Measurements from ENCODE around the gene LYZL6. TPM values are rescaled to one million over a fixed set of nuclear protein-coding genes. Genes with fewer than 3 reads are reported as not detected.

The LYZL6 gene
- total and polyA plus RNA-seq, 2 experiments from 2014 or later, result not detected

DNA sequence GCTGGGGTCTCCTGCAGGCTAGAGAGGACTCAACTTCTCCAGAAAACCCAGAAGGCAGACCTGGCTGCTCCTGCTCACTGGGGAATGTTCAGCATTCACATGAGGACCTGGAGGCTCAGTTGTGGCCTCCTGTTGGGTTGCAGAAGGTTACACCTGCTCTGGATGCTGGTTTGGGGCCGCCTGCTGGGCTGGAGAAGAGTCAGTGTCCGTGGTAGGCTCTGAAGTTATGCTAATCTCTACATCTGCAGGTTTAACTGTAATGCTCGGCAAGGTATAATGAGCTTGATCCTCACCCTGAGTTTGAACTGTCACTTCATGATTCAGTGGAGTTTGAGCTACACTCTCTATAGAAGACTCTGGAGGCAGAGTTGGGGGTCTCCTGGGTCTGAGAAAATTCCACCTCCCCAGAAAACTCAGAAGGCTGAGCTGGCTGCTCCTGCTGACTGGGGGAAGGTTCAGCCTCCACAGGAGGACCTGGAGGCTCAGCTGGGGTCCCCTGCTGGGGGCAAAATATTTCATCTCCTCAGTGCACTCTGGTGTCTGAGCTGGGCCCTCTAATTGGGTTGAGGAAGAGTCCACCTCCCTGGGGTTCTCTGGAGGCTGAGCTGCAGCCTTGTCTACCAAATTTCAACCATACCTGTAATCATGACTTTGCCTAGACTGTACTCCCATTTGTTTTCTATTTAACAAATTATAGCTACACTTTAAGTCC, 36.4 kb downstream of the LYZL6 start:
- H3K4me3 ChIP-seq, result no peak overlapping the region
- H3K4me1 ChIP-seq (ENCODE audit: low read depth), result no peaks in the 10 kb centered on the region
- no peak overlapping the region for H3K27ac ChIP-seq
- no peaks in the 10 kb centered on the region for H3K27me3 ChIP-seq
- no peaks in the 10 kb centered on the region for H3K9me3 ChIP-seq (ENCODE audit: low read depth)
- no peak for DNase-seq (ENCODE audit: low read depth in 1 of 2, low spot score in 1 of 2)
- H3K36me3 ChIP-seq, result no peaks in the 10 kb centered on the region
- TF ChIP-seq, protein P1, sequence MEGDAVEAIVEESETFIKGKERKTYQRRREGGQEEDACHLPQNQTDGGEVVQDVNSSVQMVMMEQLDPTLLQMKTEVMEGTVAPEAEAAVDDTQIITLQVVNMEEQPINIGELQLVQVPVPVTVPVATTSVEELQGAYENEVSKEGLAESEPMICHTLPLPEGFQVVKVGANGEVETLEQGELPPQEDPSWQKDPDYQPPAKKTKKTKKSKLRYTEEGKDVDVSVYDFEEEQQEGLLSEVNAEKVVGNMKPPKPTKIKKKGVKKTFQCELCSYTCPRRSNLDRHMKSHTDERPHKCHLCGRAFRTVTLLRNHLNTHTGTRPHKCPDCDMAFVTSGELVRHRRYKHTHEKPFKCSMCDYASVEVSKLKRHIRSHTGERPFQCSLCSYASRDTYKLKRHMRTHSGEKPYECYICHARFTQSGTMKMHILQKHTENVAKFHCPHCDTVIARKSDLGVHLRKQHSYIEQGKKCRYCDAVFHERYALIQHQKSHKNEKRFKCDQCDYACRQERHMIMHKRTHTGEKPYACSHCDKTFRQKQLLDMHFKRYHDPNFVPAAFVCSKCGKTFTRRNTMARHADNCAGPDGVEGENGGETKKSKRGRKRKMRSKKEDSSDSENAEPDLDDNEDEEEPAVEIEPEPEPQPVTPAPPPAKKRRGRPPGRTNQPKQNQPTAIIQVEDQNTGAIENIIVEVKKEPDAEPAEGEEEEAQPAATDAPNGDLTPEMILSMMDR (IDR thresholded peaks at IDR 0.05; ENCODE audit: low read depth, low read length), result no peak

DNA sequence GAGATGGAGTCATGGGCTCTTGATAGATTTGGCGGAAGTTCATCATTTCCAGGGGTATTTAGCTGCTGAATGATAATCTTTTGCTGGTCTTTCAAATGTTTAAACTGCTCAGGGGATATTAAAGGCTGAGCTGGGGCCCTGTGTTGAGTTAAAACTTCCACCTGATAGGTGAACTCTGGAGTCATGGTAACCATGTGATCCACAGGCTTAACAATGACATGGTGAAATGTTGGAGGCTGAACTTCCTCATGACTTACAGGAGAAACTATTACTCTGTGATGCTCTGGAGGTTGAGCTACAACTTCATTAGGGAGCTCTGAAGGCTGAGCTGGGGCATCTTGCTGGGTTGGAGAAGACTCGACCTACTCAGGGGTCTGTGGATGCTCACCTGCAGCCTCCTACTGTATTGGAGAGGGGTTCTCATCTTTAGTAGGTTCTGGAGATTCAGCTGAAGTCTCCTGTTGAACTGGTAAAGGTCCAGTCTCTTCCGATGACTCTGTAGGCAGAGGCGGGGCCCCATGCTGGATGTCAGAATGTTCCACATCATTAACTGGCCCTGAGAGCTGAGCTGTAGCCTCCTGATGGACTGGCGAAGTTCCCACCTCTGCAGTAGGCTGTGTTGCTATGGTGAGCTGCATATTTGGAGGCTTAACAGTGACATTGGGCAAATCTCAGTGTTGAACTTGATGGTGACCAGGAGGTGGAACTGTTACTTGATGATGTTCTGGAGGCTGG, 37.2 kb downstream of the LYZL6 start:
- Histone ChIP-seq H3K27me3 (no peaks in the 10 kb centered on the region), H3K4me1 (ENCODE audit: low read depth) (no peaks in the 10 kb centered on the region), H3K27ac (no peak overlapping the region), H3K4me3 (no peak overlapping the region), H3K36me3 (no peaks in the 10 kb centered on the region), H3K9me3 (ENCODE audit: low read depth) (no peaks in the 10 kb centered on the region)
- TF ChIP-seq, protein P1 (IDR thresholded peaks at IDR 0.05; ENCODE audit: low read depth, low read length), result no peak
- DNase-seq (ENCODE audit: low read depth in 1 of 2, low spot score in 1 of 2), result peak in 1 of 2 donors; percentile 62

DNA sequence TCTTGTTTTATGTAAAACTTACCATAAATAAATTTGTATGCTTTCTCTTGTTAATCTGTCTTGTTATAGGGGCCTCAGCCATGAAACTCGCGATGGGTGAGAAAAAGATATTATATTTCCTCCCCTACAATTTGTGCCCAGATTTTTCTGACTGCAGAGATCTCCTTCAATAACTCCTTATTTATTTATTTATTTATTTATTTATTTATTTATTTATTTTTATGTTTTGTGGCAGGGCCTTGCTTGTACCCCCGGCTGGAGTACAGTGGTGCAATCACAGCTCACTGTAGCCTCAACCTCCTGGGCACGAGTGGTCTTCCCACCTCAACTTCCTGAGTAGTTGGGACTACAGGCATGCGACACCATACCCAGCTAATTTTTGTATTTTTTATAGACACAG, 40.1 kb downstream of the LYZL6 start:
- TF ChIP-seq, protein P1 (IDR thresholded peaks at IDR 0.05; ENCODE audit: low read depth, low read length), result no peak
- Histone ChIP-seq H3K4me1 (ENCODE audit: low read depth) (no peaks in the 10 kb centered on the region), H3K4me3 (no peak overlapping the region), H3K36me3 (no peaks in the 10 kb centered on the region), H3K9me3 (ENCODE audit: low read depth) (no peaks in the 10 kb centered on the region), H3K27ac (no peak overlapping the region), H3K27me3 (no peaks in the 10 kb centered on the region)
- no peak for DNase-seq (ENCODE audit: low read depth in 1 of 2, low spot score in 1 of 2)

DNA sequence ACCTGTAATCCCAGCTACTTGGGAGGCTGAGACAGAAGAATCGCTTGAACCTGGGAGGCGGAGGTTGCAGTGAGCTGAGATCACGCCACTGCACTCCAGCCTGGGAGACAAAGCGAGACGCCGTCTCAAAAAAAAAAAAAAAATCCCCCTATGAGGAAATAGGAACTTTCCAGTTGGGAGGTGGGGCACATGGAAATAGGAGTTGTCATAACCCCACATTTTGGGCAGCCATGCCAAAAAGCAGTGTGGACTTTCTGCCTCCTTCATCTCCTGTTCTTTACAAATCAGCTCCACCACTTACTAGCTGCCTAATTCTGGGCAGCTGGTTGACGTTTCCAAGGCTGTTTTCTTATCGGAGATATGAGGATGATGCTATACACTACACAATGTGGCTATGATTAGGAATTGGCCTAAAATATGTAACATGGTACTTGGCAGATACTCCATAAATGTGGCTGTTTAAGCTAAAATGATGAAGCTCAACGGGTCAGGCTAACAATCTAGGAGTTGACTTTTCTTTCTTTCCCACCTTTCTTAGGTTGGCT, 41.8 kb downstream of the LYZL6 start:
- Histone ChIP-seq H3K4me1 (ENCODE audit: low read depth) (no peaks in the 10 kb centered on the region), H3K27ac (no peak overlapping the region), H3K27me3 (no peaks in the 10 kb centered on the region), H3K36me3 (no peaks in the 10 kb centered on the region), H3K9me3 (ENCODE audit: low read depth) (no peaks in the 10 kb centered on the region), H3K4me3 (no peak overlapping the region)
- TF ChIP-seq, protein P1 (IDR thresholded peaks at IDR 0.05; ENCODE audit: low read depth, low read length), result no peak
- DNase-seq (ENCODE audit: low read depth in 1 of 2, low spot score in 1 of 2), result peak in 1 of 2 donors; percentile 84

DNA sequence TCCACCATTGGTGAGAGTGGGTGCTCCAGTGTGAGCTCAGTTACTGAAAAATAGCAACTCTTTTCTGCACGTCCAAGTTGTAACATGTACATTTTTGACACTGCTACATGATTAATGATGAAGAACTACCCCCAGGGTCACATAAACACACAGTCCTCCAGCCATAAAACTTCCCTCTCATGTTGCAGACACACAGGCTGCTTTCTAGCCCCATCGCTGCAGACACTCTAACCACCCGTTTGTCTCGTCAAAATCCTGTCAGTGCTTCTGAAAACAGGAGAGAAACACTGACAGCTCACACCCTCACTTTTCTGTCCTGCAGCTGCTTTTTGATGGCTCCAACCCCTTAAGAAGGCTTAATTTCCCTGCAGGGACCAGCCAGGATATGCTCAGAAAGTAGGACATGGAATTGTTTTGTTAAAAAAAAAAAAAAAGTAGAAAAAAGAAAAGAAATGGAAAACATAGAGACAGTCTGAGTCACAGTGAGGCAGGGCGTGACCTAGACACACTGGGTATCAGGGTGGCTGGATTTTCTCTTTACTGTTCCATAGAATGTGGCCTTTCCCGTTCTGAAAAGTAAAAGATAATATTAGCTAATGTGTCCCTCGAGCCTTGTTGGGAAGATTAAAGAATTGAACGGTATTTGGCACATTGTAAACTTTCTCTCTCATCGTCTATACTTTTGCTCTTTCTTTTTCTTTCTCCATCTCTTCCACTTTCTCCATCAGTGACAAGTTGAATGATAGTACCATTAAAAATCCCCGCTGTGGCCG, 42.6 kb downstream of the LYZL6 start:
- H3K27ac ChIP-seq, result no peak overlapping the region
- peak; percentile 3 to 41 for DNase-seq (ENCODE audit: low read depth in 1 of 2, low spot score in 1 of 2)
- TF ChIP-seq, protein P1 (IDR thresholded peaks at IDR 0.05; ENCODE audit: low read depth, low read length), result no peak
- no peaks in the 10 kb centered on the region for H3K27me3 ChIP-seq
- no peaks in the 10 kb centered on the region for H3K9me3 ChIP-seq (ENCODE audit: low read depth)
- H3K36me3 ChIP-seq, result no peaks in the 10 kb centered on the region
- H3K4me3 ChIP-seq, result no peak overlapping the region
- no peaks in the 10 kb centered on the region for H3K4me1 ChIP-seq (ENCODE audit: low read depth)
